A375 (cell line): ENCODE results near the gene PI3. TPM values are rescaled to one million over a fixed set of nuclear protein-coding genes. Genes with fewer than 3 reads are reported as not detected.

Experiments used
- total RNA-seq: library from RNA; depleted of rRNA; stranded (reverse); fragments of >200 nt; shearing (Covaris generic); gene quantifications from 2 replicates; pipeline ENCODE4 v1.2.3, GENCODE V29; 2014; rRNA removed

Gene PI3
- total RNA-seq: not detected in 2 replicates

GRCh38 chr20:45174434-45175364 is at the start of gene PI3:
TSS of gene PI3 (plus strand) at chr20:45174902. CDS start at chr20:45174923, 21 bp downstream.

GRCh38 chr20:45206725-45207124 is 32.0 kb downstream of the PI3 start, which contains the start of gene SEMG1:
TSS of gene SEMG1 (plus strand) at chr20:45207033. CDS start at chr20:45207054, 21 bp downstream.

GRCh38 chr20:45221076-45221475 is 46.4 kb downstream of the PI3 start, which contains the start of gene SEMG2:
TSS of gene SEMG2 (plus strand) at chr20:45221373. CDS start at chr20:45221390, 17 bp downstream.

Other genes with a start within 250 kb of the PI3 start
- 94.4 and 102 TPM in 2 replicates for gene TOMM34, start 214.5 kb upstream of the PI3 start, total RNA-seq
- 39.5 and 42.0 TPM in 2 replicates for gene STK4, start 208.4 kb upstream of the PI3 start, total RNA-seq
- gene KCNS1, start 73.8 kb upstream of the PI3 start, total RNA-seq: not detected in 2 replicates
- not detected in 2 replicates for gene WFDC5, start 59.7 kb upstream of the PI3 start, total RNA-seq
- gene WFDC12, start 50.4 kb upstream of the PI3 start, total RNA-seq: not detected in 2 replicates
- gene SEMG1, start 32.1 kb downstream of the PI3 start, total RNA-seq: not detected in 2 replicates
- gene SEMG2, start 46.5 kb downstream of the PI3 start, total RNA-seq: not detected in 2 replicates
- gene SLPI, start 79.7 kb downstream of the PI3 start, total RNA-seq: not detected in 2 replicates
- not detected in 2 replicates for gene RBPJL, start 131.9 kb downstream of the PI3 start, total RNA-seq
- 1.1 and 1.9 TPM in 2 replicates for gene MATN4, start 133.4 kb downstream of the PI3 start, total RNA-seq
- 95.3 and 111 TPM in 2 replicates for gene SDC4, start 173.5 kb downstream of the PI3 start, total RNA-seq
- gene SYS1, start 188.3 kb downstream of the PI3 start, total RNA-seq: 25.3 and 30.6 TPM in 2 replicates
- 1.1 TPM in 1 of 2 replicates, not detected in the other for gene TP53TG5, start 203.4 kb downstream of the PI3 start, total RNA-seq
- 1.2 and 1.8 TPM in 2 replicates for gene DBNDD2, start 233.4 kb downstream of the PI3 start, total RNA-seq
- gene PIGT, start 241.2 kb downstream of the PI3 start, total RNA-seq: 80.5 and 105 TPM in 2 replicates